ENCODE data around the gene SCYL1.

Gene SCYL1
- total RNA-seq = 59.8 to 114 (median 94.0) reads per million in 3 experiments

DNA sequence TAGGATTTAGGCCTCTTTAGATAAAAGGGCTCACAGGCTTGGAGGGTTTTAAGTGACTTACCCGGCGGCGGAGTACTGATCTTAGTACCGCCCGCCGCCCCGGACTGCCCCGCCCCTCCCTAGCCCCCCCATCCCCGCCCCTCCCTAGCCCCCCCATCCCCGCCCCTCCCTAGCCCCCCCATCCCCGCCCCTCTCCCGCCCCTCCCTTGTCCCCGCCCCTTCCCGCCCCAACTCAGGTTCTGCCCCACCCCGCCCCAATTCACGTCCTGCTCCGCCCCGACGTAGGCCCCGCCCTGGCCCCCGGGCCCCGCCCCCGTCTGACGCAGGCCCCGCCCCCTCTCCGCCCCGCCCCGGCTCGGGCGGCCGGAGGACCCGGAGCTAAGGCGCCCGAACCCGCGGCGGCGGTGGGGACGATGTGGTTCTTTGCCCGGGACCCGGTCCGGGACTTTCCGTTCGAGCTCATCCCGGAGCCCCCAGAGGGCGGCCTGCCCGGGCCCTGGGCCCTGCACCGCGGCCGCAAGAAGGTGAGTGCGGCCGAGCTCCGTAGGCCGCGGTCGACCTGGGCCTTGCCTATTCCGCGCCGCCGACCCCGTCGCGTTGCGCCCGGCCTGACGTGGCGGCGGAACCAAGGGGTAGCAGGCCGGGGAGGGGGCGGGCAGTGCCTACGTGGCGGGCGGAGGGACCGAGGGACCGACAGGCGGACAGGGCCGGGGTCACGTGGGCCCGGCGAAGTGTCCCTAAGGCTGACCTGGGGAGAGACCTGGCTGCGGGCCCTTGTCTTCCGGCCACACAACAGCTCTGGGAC lies at the start of gene SCYL1:
TSS of gene SCYL1 (plus strand) at position 343 of the 805 bp plus-strand sequence. CDS start at position 414, 71 bp downstream.
- DNase-seq = peak; percentile 70

DNA sequence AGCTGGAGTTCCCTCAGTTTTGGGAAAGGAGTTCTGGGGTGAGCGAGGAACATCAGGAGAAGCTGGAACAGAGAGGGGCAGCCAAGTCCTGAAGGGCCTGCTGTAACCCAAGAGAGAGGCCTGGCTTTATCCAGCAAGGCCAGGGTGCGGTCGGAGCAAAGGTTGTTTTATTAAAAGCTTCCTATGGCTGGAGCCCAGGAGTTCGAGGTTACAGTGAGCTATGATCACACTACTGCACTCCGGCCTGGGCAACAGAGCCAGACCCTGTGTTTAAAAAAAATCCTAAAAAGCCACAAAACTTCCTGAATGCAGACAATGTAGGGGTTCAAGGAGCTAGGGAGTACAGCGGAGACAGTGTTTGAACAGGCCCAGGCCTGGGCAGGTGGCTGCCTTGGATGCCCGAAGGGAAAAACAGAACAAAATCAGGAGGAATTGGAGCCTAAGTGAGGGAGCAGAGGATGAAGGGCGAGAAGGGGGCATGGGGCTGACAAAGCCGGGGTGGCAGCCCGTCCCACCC lies 48.2 kb upstream of the SCYL1 start:
- DNase-seq = no peak

DNA sequence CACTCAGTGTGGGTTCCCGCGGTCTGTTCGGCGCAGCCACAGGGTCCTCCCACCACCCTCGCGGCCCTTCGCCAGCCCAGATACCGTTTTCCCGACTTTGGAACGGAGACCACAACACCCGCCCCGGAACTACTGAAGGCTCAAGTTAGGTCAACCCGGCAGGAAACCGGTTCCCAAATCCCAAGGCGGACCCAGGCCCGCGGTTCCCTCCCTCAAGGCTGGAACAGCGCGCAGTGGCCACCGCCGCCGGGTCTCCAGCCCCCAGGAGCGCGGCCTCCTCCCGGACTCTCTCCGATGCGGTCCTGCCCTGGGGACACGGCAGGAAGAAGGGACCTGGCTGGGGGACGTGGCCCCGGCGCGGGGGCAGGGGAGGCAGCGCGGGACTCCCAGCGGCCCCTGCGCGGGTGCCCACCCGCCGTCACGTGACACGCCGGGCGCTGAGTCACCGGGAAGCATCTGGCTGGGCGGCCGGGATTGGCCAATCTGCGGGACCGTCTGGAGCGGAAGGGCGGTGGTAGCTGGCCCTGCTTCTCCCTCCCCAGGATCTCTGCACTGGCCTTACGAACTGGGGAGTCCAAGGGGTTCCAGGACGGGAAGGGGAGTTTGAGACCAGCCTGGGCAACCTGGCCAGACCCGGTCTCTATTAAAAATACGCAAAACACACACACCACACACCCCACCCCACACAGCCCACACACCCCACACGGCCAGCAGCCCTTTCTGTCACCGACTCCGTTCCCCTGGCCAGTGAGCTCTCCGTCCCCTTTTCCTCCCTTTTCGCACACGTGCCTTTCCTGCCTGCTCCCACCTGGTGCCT lies 47.5 kb upstream of the SCYL1 start:
- peak; percentile 83 for DNase-seq

DNA sequence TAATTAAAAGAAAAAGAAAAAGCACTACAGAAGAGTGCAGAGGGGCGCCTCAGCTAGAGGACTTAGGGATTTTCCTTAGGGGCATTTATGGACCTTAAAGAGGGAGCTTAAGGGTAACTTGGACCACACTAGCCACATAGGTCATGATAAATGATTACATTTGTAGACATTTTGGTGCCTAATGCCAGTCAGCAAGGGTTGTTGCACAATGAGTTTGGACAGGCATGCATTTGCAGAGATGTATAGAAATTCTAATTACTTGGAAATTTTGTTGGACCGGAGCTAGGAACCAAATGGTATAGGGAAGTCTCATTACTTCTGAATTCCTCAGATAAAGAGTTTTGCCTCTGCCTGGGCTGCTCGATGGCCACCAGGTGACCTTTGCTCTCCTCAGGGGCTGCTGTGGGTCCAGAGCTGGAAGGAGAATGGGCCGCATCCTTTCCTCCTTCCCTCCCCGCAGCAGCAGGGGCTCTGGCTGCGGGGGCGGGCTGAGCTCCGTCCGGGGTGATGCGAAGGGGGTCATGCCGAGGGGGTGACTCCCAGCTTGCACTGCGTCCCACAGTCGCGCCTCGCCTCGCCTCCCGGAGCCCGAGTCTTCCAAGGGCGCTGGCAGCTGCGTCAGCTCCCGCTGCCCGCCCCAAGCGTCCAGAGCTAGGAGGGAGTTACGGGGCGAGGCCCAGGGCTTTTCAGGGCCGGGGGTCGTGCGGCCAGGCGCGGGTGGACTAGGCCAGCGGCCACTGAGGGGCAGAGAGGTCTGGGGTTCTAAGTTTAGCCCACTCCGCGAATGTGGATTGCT lies 46.3 kb upstream of the SCYL1 start:
- DNase-seq = no peak

DNA sequence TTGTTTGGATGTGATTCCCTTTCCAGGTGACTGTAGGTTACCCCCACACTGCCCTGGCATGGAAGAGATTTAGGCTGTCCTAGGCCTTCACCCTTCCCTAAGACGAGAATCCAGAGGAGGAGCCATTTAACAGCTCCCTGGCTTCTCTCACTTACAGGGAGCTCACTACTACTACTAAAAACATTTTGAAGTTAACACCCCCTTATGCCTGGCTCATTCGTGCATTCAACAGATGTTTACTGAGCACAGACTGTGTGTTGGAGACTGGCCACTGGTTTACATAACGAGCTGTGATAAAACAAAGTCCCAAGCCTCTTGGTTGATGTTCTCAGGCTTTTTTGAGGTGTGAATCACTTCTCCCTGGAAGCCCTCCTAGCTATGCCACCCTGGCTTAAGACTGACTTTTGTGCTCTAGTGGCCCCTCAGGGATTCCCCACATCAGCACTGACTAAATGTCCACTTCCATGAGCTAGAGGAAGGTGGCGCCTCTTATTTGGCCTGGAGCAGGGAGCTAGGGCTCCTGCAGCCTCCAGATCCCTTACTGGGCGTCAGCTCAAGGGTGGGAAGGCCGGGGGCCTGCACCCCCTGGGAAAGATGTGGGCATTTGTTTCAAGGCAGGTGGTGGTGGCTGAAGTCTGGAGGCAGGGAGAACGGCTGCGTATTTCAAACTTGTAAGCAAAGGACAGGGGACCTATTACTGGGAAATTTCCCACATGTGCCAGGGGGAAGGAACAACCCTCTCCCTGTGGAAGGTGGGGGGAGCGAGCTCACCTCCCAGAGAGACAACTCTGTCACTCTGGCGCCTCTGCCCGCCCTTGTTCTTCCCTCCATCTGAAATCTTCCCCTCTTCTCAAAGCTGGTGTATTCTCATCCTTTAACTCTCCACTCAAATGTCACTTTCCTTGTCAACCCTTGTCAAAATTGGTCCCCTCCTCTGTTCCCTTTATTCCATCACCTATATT lies 45.4 kb upstream of the SCYL1 start:
- DNase-seq = no peak

DNA sequence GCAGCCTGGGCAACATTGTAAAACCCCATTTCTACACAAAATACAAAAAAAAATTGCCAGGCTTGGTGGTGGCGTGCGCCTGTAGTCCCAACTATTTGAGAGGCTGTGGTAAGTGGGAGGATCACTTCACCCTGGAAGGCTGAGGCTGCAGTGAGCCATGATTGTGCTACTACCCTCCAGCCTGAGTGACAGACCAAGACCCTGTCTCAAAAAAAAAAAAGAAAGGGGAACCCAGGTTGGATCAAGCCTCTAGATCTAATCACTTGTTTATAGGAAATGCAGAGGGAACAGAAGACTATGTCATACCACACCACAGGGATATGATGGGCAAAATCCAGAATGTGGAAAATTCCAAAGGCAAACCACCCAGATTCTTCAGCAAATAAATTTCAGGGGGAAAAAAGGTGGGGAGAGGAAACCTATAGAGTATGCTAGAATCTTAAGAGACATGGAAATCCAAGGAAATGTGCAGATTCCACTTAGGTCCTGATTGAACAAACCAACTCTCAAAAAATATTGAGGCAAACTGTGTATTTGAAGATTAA lies 42.5 kb upstream of the SCYL1 start:
- DNase-seq = no peak

DNA sequence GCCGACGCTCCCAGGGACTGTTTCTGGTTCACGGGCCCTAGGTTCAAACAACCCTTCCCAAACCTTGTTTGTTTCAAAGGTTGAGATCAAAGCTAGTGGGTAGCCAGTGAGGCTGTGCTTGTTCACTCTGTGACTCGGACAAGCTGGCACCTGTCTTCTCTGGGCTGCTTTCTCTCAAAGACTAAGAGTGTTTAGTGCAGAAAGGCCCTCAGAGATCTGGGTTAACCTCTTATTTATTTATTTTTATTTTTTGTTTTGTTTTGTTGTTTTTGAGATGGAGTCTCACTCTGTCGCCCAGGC lies 39.0 kb upstream of the SCYL1 start:
- no peak for DNase-seq

DNA sequence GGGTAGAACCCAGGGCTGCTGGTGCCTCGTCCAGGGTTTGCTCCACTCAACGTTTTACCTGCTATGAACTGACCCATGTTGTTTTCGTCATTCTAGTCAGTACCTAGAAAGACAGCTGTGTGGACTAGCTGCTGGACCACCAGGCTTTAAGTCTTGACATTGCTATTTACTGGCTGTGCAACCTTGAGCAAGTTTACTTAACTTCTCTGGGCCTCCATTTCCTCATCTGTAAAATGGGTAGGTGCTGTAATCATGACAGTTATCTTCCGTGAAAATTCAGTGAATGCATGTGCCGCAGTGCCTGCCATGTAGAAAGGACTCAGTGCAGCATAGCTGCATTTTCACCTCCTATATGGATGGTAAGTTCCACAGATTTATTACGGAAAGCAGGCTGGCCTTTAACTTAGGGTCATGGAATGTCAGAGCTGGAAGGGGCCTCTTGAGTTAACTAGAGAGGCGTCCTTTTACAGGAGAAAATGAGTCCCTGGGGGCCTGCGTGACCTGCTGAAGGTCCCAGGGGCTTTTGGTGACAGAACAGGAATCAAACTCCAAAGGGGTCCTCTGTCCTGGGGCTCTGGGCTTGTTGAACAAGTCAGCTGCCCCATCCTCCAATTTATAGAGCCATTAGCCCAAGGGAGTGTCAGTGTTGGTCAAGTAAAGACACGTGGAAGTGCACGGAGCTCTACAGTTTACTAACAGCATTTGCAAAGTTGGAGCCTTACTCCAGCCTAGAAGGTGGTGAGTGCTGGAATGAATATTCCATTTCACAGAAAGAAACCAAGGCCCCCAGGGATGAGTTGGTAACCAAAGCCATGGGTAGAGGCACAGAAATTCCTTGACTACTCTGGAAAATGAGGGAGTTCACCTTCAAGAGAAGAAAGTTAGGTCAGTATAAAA lies 38.1 kb upstream of the SCYL1 start:
- no peak for DNase-seq

DNA sequence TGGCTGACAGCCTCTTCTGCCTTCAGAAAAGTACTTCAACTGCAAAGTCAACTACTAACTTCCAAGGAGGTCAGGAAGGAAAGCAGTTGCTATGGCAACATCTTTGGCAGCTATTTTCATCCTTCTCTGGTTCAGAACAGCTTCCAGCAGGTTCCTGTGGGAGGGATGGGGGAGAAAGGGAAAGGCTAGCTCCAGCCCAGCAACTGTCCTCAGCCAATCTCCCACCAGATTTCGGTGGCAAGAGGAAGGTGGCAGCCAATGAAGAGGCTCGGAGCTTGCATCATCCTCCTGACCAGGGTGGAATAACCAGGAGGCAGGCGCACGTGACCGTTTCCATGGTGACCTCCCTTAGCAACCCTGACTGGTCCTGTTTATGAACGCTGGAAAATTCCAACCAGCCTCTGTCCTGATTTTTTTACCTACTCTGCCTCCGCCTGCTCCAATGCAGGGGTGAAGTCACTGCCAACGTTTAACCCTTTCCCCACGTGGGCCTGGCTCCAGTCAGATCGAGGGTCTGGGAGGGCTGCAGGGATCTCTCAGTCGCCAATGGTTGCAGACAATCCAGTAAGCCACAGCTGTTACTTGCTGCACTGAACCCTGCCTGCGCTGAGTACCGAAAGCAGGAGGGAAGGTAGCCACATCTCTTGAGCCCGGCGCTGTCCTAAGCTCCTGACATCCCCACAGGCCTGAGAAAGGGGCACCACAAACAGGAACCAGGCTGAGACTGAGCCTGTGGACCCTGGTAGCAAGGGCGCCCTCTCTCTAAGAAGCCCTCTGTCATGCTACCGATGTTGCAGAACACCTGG lies 37.2 kb upstream of the SCYL1 start:
- no peak for DNase-seq

DNA sequence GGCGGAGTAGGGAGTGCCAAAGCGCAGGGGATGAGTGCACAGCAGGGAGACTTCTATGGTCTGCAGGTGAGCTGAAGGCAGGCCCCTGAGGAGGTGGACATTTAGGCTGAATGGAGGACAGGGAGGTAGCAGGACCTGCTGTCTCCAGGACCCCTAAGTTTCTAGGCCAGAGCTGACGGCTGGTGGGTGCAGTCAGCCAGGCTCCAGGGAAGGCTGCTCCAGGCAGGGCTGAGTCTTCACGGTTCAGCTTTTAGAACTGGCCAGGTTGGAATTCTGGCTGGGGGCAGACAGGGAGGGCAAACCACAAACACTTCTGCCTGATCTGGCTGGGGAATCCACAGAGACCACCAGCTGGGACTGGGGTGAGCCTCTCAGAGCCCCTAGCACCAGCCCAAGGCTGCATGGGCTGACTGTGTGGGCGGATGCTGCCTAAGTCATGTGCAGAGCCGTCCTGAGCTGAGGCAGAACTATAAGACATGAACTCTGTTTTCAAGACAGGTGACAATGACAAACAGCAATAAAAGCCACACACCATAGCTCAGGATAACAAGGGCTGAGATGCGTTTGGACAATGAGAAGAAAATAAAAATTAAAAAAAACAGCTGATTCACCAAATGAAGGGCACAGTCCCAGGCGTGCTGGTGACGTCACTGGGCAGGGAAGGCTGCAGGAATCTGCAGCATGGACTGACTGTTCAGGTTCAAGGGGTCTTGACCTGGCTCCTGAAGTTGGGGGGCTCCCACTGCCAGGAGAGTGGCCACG lies 36.4 kb upstream of the SCYL1 start:
- DNase-seq = no peak

DNA sequence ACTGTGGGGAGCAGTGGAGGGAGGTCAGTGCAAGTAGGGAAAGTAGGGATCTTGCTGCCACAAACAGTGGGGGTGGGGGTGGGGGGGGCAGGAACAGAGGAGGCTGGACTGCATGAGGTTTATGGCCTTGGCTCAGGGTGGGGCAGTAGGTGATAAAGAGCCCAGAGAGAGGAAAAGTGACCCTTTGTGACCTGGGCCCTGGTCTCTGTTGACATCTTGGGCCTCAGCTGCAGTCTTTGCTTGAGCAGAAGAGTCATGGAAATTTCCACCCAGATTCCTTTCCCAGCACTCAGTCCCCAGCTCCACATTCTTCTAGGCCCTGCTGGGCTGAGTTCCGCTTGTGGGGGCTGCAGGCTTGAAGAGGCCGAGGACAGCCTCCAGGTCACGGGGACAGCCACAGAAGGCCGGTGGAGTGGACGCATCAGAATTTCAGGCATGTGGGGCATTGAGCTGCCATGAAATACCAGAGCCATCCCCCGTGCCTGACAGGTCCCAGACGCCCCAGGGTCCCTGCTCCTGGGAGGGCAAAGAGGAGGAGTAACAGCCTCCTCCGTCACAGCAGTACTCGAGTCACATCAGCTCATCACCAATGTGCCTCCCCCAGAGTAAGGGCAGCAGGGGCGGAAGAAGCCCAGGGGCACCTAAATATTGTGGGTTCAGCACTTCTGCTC lies 35.7 kb upstream of the SCYL1 start:
- no peak for DNase-seq

DNA sequence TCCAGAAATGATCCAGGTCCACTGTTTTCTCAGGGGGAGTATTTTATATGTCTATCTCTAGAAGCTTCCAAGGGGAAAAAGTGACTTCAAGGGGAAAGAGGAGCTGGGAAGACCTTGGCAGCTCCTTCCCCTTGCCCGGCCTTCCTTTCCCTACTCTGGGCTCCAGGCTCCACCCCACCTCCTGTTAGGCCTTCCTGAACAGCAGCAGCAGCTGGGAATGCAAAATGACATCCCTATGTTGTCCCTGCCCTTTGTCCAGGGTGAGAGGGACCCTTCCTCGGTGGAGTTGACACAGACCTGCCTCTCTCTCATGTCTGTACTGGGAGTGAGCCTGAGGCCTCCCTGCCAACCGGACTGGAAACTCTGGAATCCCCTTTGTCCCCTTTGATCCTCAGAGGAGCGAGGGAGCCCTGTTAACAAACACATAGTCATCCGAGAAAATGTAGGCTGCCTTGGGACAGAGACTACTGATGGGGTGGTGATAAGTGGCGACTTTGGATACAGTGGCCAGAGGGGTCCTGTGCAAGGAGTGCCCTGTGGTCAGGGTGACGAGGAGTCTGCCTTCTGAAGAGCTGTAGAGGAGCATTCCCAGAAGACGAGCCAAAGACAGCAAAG lies 35.1 kb upstream of the SCYL1 start:
- DNase-seq = no peak

DNA sequence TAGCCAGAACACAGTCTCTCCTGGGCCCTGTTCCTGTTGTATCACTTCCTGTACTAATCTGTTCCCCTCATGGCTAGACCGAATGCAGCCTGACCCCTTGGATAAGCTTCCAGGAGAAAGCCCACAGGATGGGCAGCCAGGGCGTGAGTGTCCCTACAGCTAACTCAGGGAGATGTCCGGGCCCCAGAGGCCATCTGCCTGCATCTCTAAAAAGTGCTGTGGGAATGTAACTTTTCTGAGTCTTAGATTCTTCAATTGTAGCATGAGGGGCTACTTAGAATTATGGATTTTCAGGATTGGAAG lies 33.8 kb upstream of the SCYL1 start:
- DNase-seq = no peak

DNA sequence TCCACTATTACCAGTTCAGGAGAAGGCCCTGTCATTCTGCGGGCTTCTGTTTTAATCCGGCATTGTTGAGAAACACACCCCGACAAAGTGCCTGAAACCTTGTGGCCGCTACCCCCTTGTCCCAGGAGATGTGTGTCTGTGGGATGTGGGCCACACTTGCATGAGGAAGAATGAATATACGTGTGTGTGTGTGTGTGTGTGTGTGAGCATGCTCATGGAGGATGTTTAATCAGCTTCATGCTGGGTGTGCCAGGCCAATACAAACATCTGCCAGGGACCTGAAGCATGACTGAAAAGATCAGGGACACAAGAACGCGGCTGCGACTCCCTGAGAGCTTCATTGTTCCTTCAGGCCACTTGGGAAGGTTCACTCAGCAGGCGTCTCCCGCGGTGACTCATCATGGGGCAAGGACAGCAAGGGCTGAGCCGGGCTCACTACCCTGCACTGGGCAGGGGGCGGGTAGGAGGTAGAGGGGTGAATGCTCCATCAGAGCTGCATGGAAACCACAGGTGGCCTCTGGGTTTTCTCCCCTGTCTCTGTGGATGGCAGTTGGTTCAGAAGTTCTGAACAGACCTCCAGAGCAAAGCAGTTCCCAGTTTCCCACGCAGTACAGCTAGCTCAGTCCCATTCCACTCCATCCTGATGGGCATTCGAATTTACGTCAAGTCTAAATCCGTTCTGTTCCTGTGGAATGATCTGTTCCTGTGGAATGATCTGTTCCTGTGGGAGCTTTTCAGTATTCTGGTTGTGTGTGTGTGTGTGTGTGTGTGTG lies 33.1 kb upstream of the SCYL1 start:
- no peak for DNase-seq

DNA sequence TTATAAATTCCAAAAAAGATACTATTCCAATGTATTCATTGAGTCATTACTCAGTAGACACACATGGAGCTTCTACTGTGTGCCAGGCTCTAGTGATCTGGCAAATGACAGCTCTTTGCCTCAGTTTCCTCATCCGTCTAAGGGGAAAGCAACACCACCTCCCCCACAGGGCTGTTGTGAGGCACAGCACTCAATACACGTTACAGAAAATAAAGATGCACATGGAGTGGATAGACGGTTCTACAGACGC lies 32.6 kb upstream of the SCYL1 start:
- DNase-seq = no peak

DNA sequence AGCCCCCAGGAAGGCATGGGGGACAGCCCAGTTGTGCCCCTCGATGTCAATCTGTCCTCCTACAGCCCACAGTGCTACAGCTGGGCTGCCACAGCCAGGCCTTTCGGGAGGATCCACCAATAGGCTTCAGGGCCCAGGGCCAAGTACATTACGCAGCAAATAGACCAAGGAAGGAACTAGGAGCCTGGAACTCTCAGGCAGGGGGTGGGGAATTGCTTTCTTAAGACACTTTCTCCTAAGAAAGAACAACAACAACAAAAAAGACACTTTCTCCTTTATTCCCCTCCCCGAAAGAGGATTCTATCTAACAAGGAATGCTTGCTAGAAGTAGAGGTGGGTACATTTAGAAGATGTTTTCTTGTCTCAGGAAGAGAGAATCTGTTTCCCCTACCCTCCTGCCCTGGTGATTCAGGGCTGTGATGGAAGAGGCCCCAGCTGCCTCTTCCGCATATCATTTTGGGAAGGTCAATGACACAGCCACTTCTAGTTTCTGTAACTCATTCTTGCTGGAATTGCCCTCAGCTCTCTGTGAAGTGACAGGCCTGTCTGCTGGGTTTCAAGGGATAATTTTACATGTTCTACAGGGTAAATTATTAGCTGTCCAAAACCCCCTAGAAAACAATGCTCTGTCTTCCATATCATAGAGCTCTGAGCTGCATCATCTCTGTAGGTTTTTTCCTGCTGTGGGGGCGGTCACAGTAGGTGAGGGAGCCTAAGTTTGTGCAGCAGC lies 32.1 kb upstream of the SCYL1 start:
- no peak for DNase-seq

Data from central memory CD4-positive, alpha-beta T cell (primary cell).